ENCODE data around the gene ARRDC2.

DNA sequence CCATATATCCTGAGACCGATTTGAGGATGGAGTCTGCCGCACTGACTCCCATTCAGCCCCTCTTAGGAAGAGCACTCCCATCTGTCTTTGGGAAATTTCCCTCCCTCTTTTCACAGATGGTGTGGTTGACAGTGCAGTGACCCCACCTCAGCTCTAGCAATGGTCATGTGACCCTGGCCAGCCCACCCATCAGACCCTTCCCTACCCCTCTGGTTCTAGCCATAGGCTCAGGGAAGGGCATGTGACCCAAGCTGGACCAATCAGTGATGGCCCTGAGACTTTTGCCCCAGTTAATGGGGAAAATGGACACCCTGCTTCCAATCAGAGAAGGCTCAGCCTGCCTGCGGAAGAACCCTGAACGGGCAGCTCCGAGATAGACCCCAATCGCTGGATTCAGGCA lies 52.5 kb downstream of the ARRDC2 start:
- TF ChIP-seq POLR2A (IDR thresholded peaks at IDR 0.05) (no peak), CTCF (IDR thresholded peaks at IDR 0.05) (no peak), EP300 (IDR thresholded peaks at IDR 0.05) (no peak)

All from ovary (tissue), 3 donors.